Retinal pigment epithelial cell (primary cell): ENCODE data around the gene TMEM250.
A peak's percentile ranks its signal among the peaks of the same experiment; 100 is the strongest.

ENCODE experiments used
- DNase-seq: peaks from one replicate; pipeline ENCODE4 v3.0.0-alpha.2; 2010; ENCODE audit warnings: low read depth
- H3K4me3 ChIP-seq: 2 replicates; pipeline ENCODE4 v1.5.1; 2011; ENCODE audit warnings: mild to moderate bottlenecking, low read length, control low read depth, moderate library complexity
- CTCF ChIP-seq: conservative IDR thresholded peaks from 2 replicates; pipeline ENCODE4 v1.5.1; 2011; ENCODE audit warnings: low read depth, low read length, control low read depth, inconsistent platforms

The TMEM250 gene

GRCh38 chr9:136118320-136119060 is at the start of gene TMEM250:
Gene TMEM250 (minus strand): TSS chr9:136118875. CDS start chr9:136116900, 1,975 bp downstream.
- peak; percentile 82 for DNase-seq
- peak within 1 kb of the TSS; percentile 57 for H3K4me3 ChIP-seq
- TF ChIP-seq CTCF, result no peak

GRCh38 chr9:136163248-136163850 is 44.7 kb upstream of the TMEM250 start:
- TF ChIP-seq CTCF, result no peak
- DNase-seq, result no peak
- no peak overlapping the region for H3K4me3 ChIP-seq

- no peak for TF ChIP-seq CTCF
- H3K4me3 ChIP-seq, result no peak overlapping the region
- DNase-seq, result no peak
These were observed 42.4 kb upstream of the TMEM250 start for GRCh38 chr9:136160995-136161610.

- no peak for TF ChIP-seq CTCF
- H3K4me3 ChIP-seq, result no peak overlapping the region
- DNase-seq, result no peak
These were observed 41.7 kb upstream of the TMEM250 start for GRCh38 chr9:136160381-136160841.

- no peak overlapping the region for H3K4me3 ChIP-seq
- TF ChIP-seq CTCF, result no peak
- no peak for DNase-seq
These were observed 41.2 kb upstream of the TMEM250 start for GRCh38 chr9:136159851-136160250.

GRCh38 chr9:136157477-136158265 is 39.0 kb upstream of the TMEM250 start:
- DNase-seq, result no peak
- no peak for TF ChIP-seq CTCF
- no peak overlapping the region for H3K4me3 ChIP-seq
